Measurements from ENCODE around the gene ARL8A.

DNA sequence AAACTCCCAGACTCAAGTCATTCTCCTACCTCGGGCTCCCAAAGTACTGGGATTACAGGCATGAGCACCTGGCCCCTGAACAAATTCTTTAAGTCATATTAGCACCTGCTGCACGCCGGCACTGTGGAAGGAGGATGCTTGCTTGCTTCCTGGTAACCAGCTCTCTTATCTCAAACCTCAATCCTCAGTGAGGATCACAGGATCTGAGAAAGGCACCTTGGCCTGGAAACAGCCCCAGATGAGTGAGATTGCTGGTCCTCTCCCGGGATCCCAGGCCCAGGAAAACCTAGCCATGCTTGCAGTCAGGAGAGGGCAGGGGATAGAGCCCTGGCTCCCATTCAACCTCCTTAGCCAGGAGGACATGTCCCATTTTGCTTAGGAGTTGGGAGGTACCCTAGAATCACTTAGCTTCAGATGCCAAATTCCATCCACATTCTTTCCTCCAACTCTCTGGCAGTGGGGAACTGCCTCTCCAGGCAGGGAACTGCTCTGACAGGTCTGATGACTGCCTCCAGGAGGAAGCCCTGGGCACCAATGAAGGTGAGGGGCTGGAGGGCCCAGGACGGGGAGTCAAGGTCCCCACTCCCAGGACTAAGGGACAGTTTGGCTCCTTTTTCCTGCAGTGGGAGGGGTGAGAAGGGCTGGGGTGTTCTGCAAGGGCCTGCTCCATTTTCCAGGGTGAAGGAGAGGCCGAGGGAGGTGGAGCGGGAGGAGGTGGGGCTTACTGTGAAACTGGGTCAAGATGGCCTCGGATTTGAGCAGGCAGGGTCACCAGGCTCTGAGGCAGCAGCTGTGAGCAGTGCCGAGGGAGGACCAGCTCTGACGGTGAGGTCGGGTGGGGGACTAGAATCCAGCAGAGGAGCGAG is 12.3 kb downstream of the ARL8A start:
- TF ChIP-seq, protein P1, sequence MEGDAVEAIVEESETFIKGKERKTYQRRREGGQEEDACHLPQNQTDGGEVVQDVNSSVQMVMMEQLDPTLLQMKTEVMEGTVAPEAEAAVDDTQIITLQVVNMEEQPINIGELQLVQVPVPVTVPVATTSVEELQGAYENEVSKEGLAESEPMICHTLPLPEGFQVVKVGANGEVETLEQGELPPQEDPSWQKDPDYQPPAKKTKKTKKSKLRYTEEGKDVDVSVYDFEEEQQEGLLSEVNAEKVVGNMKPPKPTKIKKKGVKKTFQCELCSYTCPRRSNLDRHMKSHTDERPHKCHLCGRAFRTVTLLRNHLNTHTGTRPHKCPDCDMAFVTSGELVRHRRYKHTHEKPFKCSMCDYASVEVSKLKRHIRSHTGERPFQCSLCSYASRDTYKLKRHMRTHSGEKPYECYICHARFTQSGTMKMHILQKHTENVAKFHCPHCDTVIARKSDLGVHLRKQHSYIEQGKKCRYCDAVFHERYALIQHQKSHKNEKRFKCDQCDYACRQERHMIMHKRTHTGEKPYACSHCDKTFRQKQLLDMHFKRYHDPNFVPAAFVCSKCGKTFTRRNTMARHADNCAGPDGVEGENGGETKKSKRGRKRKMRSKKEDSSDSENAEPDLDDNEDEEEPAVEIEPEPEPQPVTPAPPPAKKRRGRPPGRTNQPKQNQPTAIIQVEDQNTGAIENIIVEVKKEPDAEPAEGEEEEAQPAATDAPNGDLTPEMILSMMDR (IDR thresholded peaks at IDR 0.05): no peak
- TF ChIP-seq POLR2A (IDR thresholded peaks at IDR 0.05): no peak

All from esophagus squamous epithelium (tissue), 4 donors.